Measurements from ENCODE around the gene TEX11. TPM values are rescaled to one million over a fixed set of nuclear protein-coding genes. Genes with fewer than 3 reads are reported as not detected.
"Not testable (repeated sequence)": the region's sequence is repeated elsewhere in the genome, so short reads cannot be mapped to it uniquely, and the experiment has no call there.

TEX11 gene
- total and polyA plus RNA-seq, 9 donors: 0.07 to 0.15 (median 0.10) TPM; not detected in 4

DNA sequence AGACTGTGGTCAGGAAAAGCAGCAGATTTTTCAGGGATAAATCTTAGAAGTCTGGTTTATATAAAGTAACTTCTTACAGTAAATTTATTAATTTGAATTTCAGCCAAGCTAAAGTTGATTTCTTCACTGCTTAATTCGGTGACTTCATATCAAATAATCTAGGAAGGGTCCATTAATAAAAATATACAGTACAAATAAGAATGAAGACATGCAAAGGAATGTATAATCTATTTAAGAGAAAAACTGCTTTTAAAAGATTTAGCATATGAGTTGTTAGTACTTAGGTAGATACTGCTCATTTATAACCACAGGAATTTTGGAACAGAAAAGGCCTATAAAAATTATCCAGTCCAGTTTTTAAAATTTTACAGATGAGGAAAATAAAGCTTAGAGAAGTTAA is 286.8 kb downstream of the TEX11 start:
- no CpG with 5 or more reads among the region's 1 CpG for WGBS (ENCODE audit: insufficient coverage)
- Histone ChIP-seq H3K4me1 (ENCODE audit: control insufficient read depth, insufficient read depth, low read length) (no peaks in the 10 kb centered on the region), H3K4me3 (ENCODE audit: low read length) (no peak overlapping the region), H3K36me3 (ENCODE audit: control insufficient read depth, insufficient read depth, low read length) (no peaks in the 10 kb centered on the region), H3K27ac (ENCODE audit: low read length) (no peak overlapping the region), H3K9me3 (replicated peaks; ENCODE audit: control insufficient read depth, low read depth, low read length) (no peaks in the 10 kb centered on the region), H3K27me3 (ENCODE audit: control insufficient read depth, insufficient read depth, low read length) (no peaks in the 10 kb centered on the region)
- no peak for DNase-seq

DNA sequence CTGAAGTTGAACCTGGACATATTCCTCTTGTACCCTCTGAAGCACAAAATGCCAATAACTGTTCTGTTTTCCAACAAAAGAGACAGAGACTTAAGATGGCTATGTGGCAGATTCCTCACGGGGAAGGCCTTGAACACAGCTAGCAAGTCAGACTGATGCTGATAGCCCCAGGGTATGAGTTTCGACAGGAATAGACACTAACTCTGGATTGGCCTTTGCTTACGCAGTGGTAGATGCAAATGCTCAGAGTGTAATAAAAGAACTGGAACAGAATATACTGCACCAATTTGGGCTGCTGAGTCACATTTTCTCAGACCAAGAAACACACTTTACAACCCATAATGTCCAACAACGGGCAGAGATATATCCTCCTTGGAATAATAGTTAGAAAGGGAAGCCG is 290.0 kb downstream of the TEX11 start:
- Histone ChIP-seq H3K4me3 (ENCODE audit: low read length) (no peak overlapping the region), H3K27ac (ENCODE audit: low read length) (no peak overlapping the region), H3K27me3 (ENCODE audit: control insufficient read depth, insufficient read depth, low read length) (peaks cover under 1% of the 10 kb centered on the region), H3K9me3 (replicated peaks; ENCODE audit: control insufficient read depth, low read depth, low read length) (no peaks in the 10 kb centered on the region), H3K4me1 (ENCODE audit: control insufficient read depth, insufficient read depth, low read length) (no peaks in the 10 kb centered on the region), H3K36me3 (ENCODE audit: control insufficient read depth, insufficient read depth, low read length) (no peaks in the 10 kb centered on the region)
- WGBS (ENCODE audit: insufficient coverage): 70% methylated on average over 3 of the region's 5 CpGs
- DNase-seq: no peak

DNA sequence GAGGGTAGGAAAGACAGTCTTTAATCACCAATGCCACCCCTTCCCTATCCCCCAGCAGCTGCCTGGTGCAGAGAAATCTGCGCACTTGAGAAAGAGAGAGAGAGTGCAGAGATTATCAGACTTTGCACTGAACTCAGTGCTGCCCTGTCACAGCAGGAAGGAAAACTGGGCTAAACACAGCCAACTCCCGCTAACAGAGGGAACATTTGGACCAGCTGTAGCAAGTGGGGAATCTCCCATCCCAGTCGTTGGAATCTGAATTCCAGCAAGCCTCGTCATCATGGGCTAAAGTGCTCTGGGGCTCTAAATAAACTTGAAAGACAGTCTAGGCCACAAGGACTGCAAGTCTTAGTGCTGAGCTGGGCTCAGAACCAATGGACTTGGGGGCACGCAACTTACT is 295.2 kb downstream of the TEX11 start:
- DNase-seq: no peak
- H3K27ac ChIP-seq (ENCODE audit: low read length): no peak overlapping the region
- H3K4me1 ChIP-seq (ENCODE audit: control insufficient read depth, insufficient read depth, low read length): no peaks in the 10 kb centered on the region
- no peaks in the 10 kb centered on the region for H3K36me3 ChIP-seq (ENCODE audit: control insufficient read depth, insufficient read depth, low read length)
- H3K9me3 ChIP-seq (replicated peaks; ENCODE audit: control insufficient read depth, low read depth, low read length): no peaks in the 10 kb centered on the region
- H3K4me3 ChIP-seq (ENCODE audit: low read length): no peak overlapping the region
- H3K27me3 ChIP-seq (ENCODE audit: control insufficient read depth, insufficient read depth, low read length): peaks cover 3% of the 10 kb centered on the region
- 64% methylated on average over 3 of the region's 5 CpGs for WGBS (ENCODE audit: insufficient coverage)

GRCh38 chrX:70605352-70605751 is 303.2 kb downstream of the TEX11 start:
- H3K4me1 ChIP-seq (ENCODE audit: control insufficient read depth, insufficient read depth, low read length): no peaks in the 10 kb centered on the region
- no peak for DNase-seq
- H3K4me3 ChIP-seq (ENCODE audit: low read length): no peak overlapping the region
- no peaks in the 10 kb centered on the region for H3K36me3 ChIP-seq (ENCODE audit: control insufficient read depth, insufficient read depth, low read length)
- no CpG with 5 or more reads among the region's 1 CpG for WGBS (ENCODE audit: insufficient coverage)
- H3K9me3 ChIP-seq (replicated peaks; ENCODE audit: control insufficient read depth, low read depth, low read length): no peaks in the 10 kb centered on the region
- H3K27me3 ChIP-seq (ENCODE audit: control insufficient read depth, insufficient read depth, low read length): no peaks in the 10 kb centered on the region
- no peak overlapping the region for H3K27ac ChIP-seq (ENCODE audit: low read length)

DNA sequence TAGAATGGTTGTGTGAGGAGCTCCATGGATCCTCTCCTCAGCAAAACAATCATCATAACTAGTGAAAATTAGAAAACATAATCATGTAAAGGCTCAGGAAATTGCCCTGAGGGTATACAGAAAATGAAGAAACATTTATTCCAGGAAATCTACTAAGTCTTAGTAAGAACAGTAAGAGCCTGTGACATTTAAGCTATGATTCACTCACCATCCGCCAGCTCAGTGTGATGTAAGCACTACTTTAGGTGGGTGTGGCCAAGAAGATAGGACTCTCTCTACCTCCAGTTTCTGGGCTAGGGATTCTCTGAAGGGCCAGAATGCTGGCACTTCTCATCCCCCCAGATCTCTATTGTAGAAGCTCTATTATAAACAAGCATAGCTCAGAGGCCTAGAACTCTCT is 316.4 kb downstream of the TEX11 start:
- Histone ChIP-seq H3K4me3 (ENCODE audit: low read length) (no peak overlapping the region), H3K9me3 (replicated peaks; ENCODE audit: control insufficient read depth, low read depth, low read length) (no peaks in the 10 kb centered on the region), H3K27ac (ENCODE audit: low read length) (no peak overlapping the region), H3K27me3 (ENCODE audit: control insufficient read depth, insufficient read depth, low read length) (no peaks in the 10 kb centered on the region), H3K36me3 (ENCODE audit: control insufficient read depth, insufficient read depth, low read length) (no peaks in the 10 kb centered on the region), H3K4me1 (ENCODE audit: control insufficient read depth, insufficient read depth, low read length) (no peaks in the 10 kb centered on the region)
- no CpG with 5 or more reads among the region's 1 CpG for WGBS (ENCODE audit: insufficient coverage)
- DNase-seq: no peak

DNA sequence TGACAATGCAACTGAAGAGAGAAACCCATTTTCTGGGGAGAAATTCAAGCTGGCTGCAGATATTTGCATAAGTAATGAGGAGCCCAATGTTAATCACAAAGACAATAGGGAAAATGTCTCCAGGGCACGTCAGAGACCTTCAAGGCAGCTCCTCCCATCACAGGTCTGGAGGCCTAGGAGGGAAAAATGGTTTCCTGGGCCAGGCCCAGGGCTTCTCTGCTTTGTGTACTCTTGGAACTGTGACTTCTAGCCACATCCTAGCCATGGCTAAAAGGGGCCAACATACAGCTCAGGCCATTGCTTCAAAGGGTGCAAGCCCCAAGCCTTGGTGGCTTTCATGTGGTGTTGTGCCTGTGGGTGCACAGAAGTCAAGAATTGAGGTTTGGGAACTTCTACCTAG is 321.4 kb downstream of the TEX11 start:
- not testable (repeated sequence) for H3K4me1 ChIP-seq (ENCODE audit: control insufficient read depth, insufficient read depth, low read length); H3K27ac ChIP-seq (ENCODE audit: low read length); H3K27me3 ChIP-seq (ENCODE audit: control insufficient read depth, insufficient read depth, low read length); H3K36me3 ChIP-seq (ENCODE audit: control insufficient read depth, insufficient read depth, low read length); DNase-seq; H3K4me3 ChIP-seq (ENCODE audit: low read length); H3K9me3 ChIP-seq (replicated peaks; ENCODE audit: control insufficient read depth, low read depth, low read length)
- WGBS (ENCODE audit: insufficient coverage): no CpG with 5 or more reads among the region's 1 CpG

DNA sequence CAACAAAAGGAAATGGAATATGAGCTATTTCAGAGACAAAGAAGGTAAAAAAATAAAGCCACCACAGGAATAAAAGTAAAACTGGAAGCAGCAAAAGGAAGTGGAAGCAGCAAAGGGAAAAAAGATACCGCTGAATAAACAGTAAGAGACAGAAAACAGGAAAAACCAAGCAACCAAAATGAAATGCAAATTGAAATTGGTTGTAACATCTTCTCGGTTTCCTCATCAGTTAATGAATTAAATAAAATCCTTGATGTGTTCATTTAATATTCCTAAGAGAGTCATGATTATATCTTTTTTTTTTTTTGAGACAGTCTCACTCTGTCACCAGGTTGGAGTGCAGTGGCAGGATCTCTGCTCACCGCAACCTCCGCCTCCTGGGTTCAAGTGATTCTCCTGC is 331.1 kb downstream of the TEX11 start:
- Histone ChIP-seq H3K27me3 (ENCODE audit: control insufficient read depth, insufficient read depth, low read length) (no peaks in the 10 kb centered on the region), H3K4me1 (ENCODE audit: control insufficient read depth, insufficient read depth, low read length) (no peaks in the 10 kb centered on the region), H3K4me3 (ENCODE audit: low read length) (no peak overlapping the region), H3K36me3 (ENCODE audit: control insufficient read depth, insufficient read depth, low read length) (no peaks in the 10 kb centered on the region), H3K27ac (ENCODE audit: low read length) (no peak overlapping the region), H3K9me3 (replicated peaks; ENCODE audit: control insufficient read depth, low read depth, low read length) (peaks cover 5% of the 10 kb centered on the region)
- no CpG with 5 or more reads among the region's 4 CpGs for WGBS (ENCODE audit: insufficient coverage)
- DNase-seq: no peak

- not testable (repeated sequence) for DNase-seq; H3K4me1 ChIP-seq (ENCODE audit: control insufficient read depth, insufficient read depth, low read length); H3K9me3 ChIP-seq (replicated peaks; ENCODE audit: control insufficient read depth, low read depth, low read length); H3K27ac ChIP-seq (ENCODE audit: low read length); H3K4me3 ChIP-seq (ENCODE audit: low read length); H3K27me3 ChIP-seq (ENCODE audit: control insufficient read depth, insufficient read depth, low read length); H3K36me3 ChIP-seq (ENCODE audit: control insufficient read depth, insufficient read depth, low read length)
- 91% methylated on average over 14 of the region's 21 CpGs for WGBS (ENCODE audit: insufficient coverage)
These were observed 338.5 kb downstream of the TEX11 start for GRCh38 chrX:70569922-70570576.

GRCh38 chrX:70554948-70555347 is 353.6 kb downstream of the TEX11 start:
- H3K4me1 ChIP-seq (ENCODE audit: control insufficient read depth, insufficient read depth, low read length): no peaks in the 10 kb centered on the region
- no peaks in the 10 kb centered on the region for H3K27me3 ChIP-seq (ENCODE audit: control insufficient read depth, insufficient read depth, low read length)
- H3K36me3 ChIP-seq (ENCODE audit: control insufficient read depth, insufficient read depth, low read length): no peaks in the 10 kb centered on the region
- no peak overlapping the region for H3K4me3 ChIP-seq (ENCODE audit: low read length)
- no peaks in the 10 kb centered on the region for H3K9me3 ChIP-seq (replicated peaks; ENCODE audit: control insufficient read depth, low read depth, low read length)
- no peak overlapping the region for H3K27ac ChIP-seq (ENCODE audit: low read length)
- 60% methylated on average over 2 of the region's 5 CpGs for WGBS (ENCODE audit: insufficient coverage)
- no peak for DNase-seq

GRCh38 chrX:70554523-70554922 is 354.0 kb downstream of the TEX11 start:
- no CpG with 5 or more reads among the region's 2 CpGs for WGBS (ENCODE audit: insufficient coverage)
- no peaks in the 10 kb centered on the region for H3K36me3 ChIP-seq (ENCODE audit: control insufficient read depth, insufficient read depth, low read length)
- no peaks in the 10 kb centered on the region for H3K9me3 ChIP-seq (replicated peaks; ENCODE audit: control insufficient read depth, low read depth, low read length)
- no peaks in the 10 kb centered on the region for H3K4me1 ChIP-seq (ENCODE audit: control insufficient read depth, insufficient read depth, low read length)
- no peaks in the 10 kb centered on the region for H3K27me3 ChIP-seq (ENCODE audit: control insufficient read depth, insufficient read depth, low read length)
- H3K4me3 ChIP-seq (ENCODE audit: low read length): no peak overlapping the region
- H3K27ac ChIP-seq (ENCODE audit: low read length): no peak overlapping the region
- peak; percentile 8 for DNase-seq

- WGBS (ENCODE audit: insufficient coverage): no CpG with 5 or more reads among the region's 2 CpGs
- H3K36me3 ChIP-seq (ENCODE audit: control insufficient read depth, insufficient read depth, low read length): no peaks in the 10 kb centered on the region
- no peaks in the 10 kb centered on the region for H3K9me3 ChIP-seq (replicated peaks; ENCODE audit: control insufficient read depth, low read depth, low read length)
- H3K27me3 ChIP-seq (ENCODE audit: control insufficient read depth, insufficient read depth, low read length): peaks cover 2% of the 10 kb centered on the region
- DNase-seq: peak; percentile 23
- no peak overlapping the region for H3K27ac ChIP-seq (ENCODE audit: low read length)
- no peaks in the 10 kb centered on the region for H3K4me1 ChIP-seq (ENCODE audit: control insufficient read depth, insufficient read depth, low read length)
- H3K4me3 ChIP-seq (ENCODE audit: low read length): no peak overlapping the region
These were observed 354.4 kb downstream of the TEX11 start for GRCh38 chrX:70554081-70554480.
